Measurements from ENCODE around the gene STX12.
"Not testable (repeated sequence)": the region's sequence is repeated elsewhere in the genome, so short reads cannot be mapped to it uniquely, and the experiment has no call there.

The STX12 gene

DNA sequence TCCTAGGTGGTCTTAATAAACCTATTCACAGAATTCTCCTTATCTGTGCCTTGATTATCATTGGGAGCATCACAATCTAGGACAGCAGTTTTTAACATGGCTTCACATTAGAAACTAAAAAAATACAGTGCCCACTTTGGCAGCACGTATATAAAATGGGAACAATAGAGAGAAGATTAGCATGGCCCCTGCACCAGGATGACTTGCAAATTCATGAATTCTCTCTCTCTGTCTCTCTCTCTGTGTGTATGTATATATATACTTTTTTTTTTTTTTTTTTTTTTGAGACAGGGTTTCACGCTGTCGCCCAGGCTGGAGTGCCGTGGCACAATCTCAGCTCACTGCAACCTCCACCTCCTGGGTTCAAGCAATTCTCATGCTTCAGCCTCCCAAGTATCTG is 51.4 kb downstream of the STX12 start:
- no peak for FAIRE-seq
- no peak for DNase-seq (ENCODE audit: insufficient read length, low spot score)

DNA sequence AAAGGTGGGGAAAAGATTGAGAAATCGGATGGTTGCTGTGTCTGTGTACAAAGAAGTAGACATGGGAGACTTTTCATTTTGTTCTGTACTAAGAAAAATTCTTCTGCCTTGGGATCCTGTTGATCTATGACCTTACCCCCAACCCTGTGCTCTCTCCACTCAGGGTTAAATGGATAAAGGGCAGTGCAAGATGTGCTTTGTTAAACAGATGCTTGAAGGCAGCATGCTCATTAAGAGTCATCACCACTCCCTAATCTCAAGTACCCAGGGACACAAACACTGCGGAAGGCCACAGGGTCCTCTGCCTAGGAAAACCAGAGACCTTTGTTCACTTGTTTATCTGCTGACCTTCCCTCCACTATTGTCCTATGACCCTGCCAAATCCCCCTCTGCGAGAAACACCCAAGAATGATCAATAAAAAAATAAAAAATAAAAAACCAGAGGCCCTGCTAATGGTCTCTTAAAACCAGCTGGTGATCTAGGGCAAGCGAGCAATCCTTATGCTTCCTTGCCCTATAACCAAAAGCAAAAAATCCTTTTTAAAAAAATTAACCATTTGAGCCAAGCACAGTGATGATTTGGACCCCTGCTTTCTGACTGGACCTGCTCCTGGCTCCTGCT is 56.4 kb downstream of the STX12 start:
- not testable (repeated sequence) for FAIRE-seq; DNase-seq (ENCODE audit: insufficient read length, low spot score)

DNA sequence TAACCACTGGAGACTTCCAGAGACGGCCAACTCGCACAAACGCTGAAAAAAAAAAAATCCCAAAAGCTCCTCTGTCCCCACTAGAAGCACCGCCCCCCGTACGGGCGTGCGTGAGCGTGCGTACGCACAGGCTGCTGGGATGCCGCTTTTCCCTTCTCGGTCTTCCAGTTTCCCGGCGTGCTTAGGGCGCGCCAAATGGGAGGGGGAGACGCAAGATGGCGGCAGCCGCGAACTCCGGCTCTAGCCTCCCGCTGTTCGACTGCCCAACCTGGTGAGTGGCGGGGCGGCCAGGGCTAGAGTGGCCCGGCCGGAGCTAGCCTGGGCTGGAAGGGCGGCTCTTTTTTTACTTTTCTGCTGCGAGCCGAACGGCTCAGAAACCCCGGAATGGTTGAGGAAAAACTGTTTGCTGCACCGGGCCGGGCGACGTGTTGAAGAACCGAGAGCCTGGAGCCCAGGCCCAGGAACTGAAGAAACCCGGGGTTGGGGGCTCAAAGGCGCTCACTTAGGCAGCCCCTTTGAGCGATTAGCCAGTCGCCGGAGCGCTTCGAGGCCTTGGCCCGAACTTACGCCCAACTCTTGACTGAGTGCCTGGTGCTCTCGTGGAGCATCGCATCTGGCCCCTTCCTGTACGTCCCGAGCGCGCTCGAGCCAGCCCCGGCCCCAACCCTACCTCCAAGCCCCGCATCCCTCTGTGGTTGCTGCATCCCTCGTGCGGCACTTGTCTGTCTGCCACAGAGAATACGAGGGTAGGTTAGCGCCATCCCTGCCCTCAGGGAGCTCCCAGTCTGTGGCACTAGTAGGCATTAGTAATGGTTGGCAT is 57.8 kb downstream of the STX12 start, which contains the start of gene PPP1R8:
PPP1R8 (plus strand) TSS at position 162 of the 820 bp plus-strand sequence; CDS start at position 216, 54 bp downstream.
- DNase-seq (ENCODE audit: insufficient read length, low spot score), result peak; percentile 80
- FAIRE-seq, result peak; percentile 89

DNA sequence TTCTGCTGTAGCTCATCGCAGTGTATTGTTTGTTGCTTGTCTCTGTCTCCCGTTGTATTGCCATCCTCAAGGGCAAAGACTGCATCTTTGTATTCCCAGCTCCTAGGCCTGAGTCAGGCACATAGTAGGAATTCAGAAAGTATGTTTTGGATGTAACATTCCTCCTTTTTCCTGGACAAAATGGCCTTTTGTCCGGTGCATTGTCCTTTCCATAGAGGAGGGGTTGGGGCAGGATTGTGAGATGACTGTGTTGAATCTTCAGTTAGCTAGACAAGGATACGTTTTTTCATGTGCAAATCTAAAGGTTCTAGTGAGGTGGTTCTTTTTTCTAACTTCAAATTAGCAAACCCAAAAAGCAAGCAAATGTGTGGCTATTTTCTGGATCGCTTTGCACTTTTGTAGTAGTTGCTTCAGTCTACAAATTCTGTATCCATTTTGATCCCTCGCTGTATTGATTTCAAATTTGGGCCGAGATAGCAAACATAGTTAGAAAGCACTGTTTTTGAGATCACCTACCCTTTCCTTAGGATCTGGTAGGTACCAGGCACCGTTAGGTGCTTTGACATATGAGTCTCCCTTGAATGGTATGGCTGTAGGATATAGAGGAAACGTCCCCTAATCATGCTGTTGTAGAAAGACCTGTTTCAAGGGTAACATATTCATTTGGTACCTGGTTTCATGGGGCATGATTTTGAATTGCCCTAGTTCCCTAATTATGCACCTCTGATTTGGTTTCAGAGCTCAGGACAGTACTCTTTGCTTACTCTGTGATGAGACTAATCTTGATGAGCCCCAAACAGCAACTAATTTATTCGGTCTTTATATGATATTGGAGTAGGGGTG is 58.8 kb downstream of the STX12 start:
- DNase-seq (ENCODE audit: insufficient read length, low spot score) (no peak), FAIRE-seq (peak; percentile 47)

DNA sequence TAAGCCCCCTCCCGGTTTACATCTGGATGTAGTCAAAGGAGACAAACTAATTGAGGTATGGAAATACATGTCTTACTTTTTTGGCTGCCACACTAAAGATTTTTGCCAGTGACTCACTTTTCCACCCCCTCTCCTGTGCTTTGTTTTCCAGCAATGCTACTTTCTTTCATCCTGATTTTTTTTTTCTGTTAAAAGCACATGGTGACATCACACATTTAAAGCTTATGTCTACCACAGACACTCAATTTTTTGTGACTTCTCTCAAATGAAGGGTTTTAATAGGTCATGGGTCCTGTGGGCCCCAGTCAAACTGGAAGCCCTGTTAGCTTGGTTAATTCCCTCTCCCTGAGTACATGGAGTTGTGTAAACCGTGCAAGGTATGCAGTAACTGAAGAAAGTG is 59.7 kb downstream of the STX12 start:
- no peak for FAIRE-seq
- DNase-seq (ENCODE audit: insufficient read length, low spot score), result no peak

DNA sequence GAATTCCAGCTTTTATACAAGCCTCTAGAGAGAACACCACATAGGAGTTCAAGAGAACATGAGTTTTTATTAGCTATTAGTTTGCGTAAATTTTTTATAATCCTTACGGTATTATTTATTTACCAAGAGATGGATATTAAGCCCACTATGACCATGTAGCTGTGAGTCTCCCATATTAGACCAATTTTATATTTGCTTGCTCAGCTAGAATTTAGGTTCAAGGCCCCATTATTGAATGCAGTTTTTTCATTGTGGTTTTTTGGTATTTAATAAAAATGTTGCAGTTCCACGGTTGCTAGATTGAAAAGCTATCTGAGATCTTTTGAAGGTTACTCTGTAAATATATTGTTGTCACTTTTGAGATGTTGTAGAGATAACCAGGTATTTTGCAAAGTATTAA is 60.5 kb downstream of the STX12 start:
- FAIRE-seq, result no peak
- no peak for DNase-seq (ENCODE audit: insufficient read length, low spot score)

DNA sequence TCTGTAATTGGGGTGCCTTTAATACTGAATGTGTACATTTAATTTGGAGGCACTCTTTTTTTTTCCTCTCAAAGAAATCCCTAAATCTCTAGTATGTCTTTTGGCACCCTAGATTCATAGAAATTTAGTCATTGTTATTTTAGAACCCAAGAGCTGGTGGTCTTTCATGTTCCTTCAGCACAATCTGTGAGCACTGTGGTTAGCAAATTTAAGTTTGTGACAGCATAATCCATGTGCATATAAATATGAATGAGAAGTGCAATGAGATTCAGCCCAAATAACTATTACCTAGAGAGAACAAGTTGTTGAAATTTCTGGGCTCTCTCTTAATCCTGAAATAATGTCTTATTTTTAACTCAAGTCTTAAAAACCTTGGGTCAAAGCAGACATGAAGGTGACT is 62.0 kb downstream of the STX12 start:
- no peak for DNase-seq (ENCODE audit: insufficient read length, low spot score)
- no peak for FAIRE-seq

DNA sequence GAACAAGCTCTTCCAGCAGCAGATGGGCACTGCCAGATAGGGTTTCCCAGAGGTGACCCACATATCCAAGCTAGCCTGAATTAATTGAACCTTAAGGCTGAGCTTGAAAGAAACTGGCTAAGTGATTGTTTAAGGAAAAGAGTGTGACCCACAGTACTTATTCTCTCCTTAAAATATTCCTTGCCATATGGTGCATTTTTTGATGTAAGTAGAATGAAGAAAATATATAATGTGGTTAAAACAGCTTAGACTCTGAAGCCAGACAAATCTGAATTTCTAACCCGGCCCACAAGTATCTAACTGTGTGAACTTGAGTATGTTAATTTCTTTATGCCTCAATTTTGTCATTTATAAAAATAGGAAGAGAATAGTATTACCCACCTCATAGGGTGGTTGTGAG is 62.5 kb downstream of the STX12 start:
- FAIRE-seq (no peak), DNase-seq (ENCODE audit: insufficient read length, low spot score) (no peak)

DNA sequence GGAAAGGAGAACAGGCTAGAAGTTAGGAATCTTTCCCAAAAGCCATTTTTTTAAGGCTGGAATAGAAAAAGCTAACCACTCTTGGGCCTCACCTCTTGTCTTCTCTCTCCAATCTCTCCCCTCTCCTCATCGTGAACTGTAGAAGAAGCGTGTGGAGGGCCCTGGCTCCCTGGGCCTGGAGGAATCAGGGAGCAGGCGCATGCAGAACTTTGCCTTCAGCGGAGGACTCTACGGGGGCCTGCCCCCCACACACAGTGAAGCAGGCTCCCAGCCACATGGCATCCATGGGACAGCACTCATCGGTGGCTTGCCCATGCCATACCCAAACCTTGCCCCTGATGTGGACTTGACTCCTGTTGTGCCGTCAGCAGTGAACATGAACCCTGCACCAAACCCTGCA is 76.9 kb downstream of the STX12 start:
- FAIRE-seq, result no peak
- no peak for DNase-seq (ENCODE audit: insufficient read length, low spot score)

DNA sequence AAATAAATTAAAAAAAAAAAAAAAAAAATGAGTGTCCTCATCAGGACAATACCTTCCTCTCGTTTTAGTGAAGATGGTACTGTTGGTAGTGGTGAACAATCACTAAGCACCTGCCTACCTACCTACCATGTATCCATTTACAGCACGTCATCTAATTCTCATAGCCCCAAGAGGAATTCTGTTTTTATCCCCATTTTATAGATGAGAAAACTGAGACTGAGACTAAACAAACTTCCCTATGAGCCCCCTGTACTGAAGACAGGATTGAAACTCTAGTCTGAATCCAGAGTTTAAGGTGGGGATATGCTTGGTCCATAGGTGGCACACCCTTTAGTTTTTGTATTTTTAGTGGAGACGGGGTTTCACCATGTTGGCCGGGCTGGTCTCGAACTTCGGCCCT is 82.1 kb downstream of the STX12 start:
- DNase-seq (ENCODE audit: insufficient read length, low spot score) (no peak), FAIRE-seq (no peak)

DNA sequence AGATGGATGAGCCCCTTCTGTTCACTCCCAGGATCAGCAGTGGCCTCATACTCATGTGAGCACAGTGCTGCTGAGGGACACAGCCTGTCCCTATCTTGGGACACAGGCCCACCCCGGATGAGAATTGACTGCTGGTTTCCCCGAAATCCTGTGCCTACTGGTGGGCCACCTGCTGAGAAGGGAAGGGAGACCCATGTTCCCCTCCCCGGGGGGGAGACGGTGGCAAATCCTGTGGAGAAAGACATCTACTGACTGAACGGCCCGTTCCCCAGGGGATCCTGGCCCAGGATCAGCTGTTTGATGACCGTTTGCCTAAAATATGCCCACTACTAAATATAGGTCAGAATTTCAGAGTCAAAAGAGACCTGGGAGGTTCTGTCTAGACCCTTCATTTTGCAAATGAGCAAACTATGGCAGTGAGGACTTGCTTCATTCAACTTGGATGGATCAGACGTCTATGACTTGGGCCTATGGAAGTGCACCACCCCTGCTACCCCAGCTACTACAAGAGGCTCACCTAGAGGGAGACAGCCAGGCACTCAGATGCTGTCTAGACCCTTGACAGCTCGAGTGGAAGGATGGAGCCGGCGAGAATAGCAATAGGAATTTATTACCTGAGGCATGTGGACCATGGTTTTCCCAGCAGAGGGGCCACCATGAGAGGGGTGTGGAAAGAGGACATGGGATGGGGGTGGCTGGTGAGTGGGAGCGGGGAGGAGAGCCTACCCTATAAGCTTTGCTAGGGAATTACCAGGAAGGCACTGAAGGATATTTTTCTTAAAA is 83.7 kb downstream of the STX12 start:
- DNase-seq (ENCODE audit: insufficient read length, low spot score), result no peak
- FAIRE-seq, result no peak

DNA sequence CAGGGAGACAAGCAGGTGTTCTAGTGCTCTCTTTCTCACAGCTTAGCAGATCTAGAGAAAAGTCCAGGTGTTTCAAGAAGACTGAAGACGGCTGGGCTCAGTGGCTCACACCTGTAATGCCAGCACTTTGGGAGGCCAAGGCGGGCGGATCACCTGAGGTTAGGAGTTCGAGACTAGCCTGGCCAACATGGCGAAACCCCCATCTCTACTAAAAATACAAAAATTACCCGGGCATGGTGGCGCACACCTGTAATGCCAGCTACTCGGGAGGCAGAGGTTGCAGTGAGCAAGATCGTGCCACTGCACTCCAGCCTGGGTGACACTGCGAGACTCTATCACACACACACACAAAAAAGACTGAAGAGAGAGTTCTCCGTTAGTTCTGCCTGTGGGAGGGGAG is 84.5 kb downstream of the STX12 start:
- not testable (repeated sequence) for DNase-seq (ENCODE audit: insufficient read length, low spot score); FAIRE-seq

DNA sequence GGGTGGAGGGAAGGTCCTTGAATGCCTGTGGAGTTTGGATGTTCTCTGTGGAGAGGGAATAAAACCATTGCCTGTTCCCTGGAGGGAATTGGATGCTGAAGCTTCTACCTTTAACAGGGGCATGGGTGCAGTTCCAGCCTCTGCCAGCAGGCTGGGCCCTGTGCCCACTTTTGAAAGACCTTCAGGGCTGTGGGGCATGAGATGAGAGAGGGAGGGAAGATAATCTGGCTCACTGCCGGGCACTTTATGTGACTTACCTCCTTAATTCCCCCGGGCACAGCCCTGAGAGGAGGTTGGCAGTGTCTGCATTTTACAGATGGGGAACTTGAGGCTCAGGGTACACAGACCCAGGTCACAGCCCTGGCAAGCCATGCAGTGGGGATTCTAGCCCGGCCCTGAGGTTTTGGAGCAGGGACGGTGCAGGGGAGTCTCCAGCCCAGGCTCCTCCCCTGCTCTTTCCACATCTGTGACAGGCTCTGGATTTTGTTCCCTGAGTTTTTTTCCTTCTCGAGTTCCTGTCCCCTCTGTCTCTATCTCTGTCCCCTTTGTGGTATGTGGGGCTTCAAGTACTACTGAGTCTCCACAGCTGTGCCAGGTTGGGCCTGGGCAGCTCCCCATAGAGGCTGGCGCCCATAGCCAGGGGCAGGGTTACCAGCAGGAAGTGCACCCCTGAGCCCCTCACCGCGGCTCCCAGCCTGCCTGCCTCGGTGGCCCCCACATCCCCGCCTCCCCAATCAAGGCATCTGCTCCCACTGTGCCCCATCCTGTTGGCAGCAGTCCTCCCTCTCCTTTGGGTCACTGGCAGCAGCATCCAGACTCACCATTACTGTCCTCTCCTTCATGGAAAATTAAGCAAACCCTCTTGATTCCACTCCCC is 85.3 kb downstream of the STX12 start:
- peak; percentile 84 for FAIRE-seq

DNA sequence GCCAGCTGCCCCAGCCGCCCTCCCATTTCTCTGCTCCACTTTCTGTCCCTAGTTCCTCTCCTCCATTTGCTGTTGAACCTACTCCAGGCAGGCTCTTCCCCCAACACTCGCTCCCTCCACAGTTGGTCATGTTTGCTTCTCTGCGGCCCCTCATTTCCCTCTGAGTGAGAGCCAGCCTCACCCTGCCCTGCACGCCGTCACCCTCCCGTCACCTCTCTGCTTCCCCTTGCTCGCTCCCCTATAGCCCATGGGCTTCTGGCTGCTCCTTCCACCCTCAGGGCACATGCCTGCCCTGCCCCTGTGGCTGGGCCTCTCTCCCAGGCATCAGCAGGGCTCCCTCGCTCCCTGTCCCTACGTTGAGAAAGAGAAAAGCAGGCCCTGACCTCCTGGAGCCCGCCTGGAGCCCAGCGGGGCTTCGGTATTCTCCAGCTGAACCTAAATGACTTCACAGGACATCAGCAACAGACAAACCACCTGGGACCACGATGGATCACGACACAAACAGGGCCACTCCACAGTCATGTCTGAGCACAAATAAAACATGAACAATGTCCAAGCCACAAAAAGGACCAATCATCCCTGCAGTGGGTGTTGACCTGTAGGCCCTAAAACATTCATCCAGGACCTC is 86.0 kb downstream of the STX12 start:
- DNase-seq (ENCODE audit: insufficient read length, low spot score) (no peak), FAIRE-seq (no peak)

More for the DNA sequence above, 85.3 kb downstream of the STX12 start:
- DNase-seq (ENCODE audit: insufficient read length, low spot score), result peak; percentile 86

DNA sequence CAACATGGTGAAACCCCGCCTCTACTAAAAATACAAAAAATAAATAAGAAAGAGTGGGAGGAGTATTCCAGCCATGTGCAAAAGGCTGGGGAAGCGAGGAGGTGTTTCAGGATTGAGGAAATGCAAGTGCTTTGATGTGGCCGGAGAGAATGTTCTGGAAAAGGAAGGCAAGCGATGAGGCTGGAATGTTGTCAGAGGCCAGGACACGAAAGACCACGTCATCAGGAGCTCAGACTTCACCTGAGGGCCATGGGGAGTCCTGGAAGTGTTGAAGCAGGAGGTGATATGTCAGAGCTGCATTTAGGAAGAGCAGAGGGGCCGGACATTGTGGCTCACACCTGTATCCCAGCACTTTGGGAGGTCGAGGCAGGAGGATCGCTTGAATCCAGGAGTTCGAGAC is 88.4 kb downstream of the STX12 start:
- DNase-seq (ENCODE audit: insufficient read length, low spot score) (no peak), FAIRE-seq (no peak)

DNA sequence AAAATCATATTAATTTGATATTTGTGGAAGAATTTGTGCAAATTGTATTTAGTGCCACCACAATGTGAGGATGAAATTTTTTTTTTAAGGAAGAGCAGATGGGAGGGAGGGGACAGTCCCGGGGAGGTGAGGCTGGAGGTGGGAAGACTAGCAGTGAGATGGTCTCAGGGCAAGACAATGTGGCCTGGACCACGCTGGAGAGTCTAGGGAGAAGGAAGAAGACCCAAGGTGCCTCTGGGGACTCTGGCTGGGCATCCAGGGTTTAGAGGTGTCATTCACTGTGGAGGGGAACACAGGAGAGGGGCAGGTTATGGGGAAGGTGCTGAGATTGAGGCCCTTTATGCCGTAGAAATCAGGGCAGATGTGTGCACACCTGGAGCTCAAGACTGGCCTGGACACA is 89.0 kb downstream of the STX12 start:
- FAIRE-seq, result no peak
- DNase-seq (ENCODE audit: insufficient read length, low spot score), result no peak

DNA sequence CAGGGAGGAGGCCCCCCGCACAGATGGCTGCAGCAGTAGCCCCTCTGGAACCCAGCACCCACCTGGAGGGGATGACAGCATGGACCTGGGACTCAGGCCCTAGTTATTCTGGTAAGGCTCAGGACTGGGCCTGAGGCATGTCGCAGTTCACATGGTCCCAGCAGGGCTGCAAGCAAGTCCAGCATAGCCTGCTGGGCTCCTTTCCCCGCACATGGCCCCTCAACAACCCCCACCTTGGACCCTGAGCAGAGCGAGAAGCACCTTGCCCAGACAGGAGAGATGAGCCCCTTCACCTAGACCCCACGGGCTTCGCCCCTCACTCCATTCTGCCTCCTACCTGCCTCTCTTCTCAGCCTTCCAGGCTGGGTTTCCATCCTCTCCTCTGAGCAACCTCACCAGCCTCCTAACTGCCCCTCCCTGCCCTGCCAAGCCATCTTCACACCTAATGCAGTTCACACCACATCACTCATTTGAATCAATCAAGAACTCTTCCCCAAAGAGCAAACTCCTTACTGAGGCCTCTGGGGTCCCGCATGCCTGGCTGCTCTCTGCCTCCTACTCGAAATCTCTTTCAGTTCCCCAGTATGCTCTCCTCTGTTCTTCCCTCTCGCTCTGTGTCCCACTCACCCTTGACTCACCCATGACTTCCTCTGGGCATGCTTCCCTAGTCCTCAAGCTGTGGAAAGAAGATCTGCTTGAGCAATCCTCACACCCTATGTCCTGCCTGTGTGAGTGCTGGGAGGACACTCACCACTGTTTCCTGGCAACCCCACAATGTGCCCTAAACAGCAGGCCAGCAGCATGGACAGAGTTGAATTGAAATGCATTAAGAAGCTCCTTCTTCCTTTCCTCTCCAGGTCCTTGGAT is 89.9 kb downstream of the STX12 start:
- DNase-seq (ENCODE audit: insufficient read length, low spot score), result no peak
- peak; percentile 84 for FAIRE-seq

DNA sequence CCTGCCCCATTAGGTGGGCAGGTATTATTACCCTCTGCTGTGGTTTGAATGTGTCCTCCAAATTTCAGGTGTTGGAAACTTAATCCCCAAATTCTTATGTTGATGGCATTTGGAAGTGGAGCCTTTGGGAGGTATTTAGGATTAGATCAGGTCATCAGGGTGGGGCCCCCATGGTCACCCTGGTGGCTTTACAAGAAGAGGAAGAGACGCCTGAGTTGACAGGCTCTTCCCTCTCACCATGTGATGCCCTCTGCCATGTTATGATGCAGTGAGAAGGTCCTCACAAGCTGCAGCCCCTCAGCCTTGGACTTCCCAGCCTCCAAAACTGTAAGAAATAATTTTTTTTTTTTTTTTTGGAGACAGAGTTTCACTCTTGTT is 90.5 kb downstream of the STX12 start:
- DNase-seq (ENCODE audit: insufficient read length, low spot score), result no peak
- FAIRE-seq, result no peak

All from GM19239 (cell line).